NCI-H460 (cell line): Measurements from ENCODE around the gene COL4A3. TPM values are rescaled to one million over a fixed set of nuclear protein-coding genes. Genes with fewer than 3 reads are reported as not detected.

Source experiments
- DNase-seq: peaks from one replicate; pipeline ENCODE4 v3.0.0-alpha.2; 2016; ENCODE audit warnings: low read depth; ENCODE audit errors: extremely low read depth
- polyA plus RNA-seq: library from polyadenylated mRNA; depleted of rRNA; stranded (reverse); fragments of >200 nt; gene quantifications from 2 replicates; pipeline ENCODE4 v1.2.3, GENCODE V29; 2014; cell fraction: nucleus; rRNA removed
- total RNA-seq: library from RNA; depleted of rRNA; stranded (reverse); fragments of >200 nt; shearing (Covaris generic); gene quantifications from 2 replicates; pipeline ENCODE4 v1.2.3, GENCODE V29; 2014; rRNA removed

The COL4A3 gene
- 4.0 and 5.5 TPM in 2 replicates for total RNA-seq
- polyA plus RNA-seq = 10.1 and 14.8 TPM in 2 replicates

DNA sequence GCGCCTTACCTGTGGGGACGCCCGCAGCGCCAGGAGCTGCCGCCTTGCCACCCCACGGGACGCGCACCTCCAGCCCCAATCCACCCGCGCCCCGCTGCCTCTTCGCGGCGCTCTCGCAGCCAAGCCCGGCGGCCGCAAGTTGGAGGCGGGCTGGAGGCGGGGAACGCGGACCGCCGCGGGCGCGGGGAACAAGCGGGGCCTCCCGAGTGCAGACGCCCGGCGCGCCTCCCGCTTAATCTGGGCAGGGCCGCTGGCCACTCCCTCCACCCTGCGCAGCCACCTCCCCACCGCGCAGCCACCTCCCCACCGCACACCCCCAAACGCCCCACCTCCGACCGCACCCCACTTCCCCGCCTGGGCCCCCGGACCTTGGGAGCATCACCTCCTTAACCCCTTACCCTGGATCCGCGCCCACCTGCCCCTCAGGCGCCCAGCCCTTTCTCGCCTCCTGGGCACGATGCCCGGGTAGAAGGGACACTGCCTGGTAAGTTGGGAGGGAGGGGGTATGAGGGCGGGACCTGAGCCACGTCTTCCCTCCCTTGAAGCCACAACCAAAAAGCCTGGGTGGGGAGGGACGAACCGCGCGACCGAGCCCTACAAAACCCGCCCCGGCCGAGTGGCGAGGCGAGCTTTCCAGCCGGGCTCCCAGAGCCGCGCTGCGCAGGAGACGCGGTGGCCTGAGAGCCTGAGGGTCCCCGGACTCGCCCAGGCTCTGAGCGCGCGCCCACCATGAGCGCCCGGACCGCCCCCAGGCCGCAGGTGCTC, at the start of gene COL4A3, which contains the start of gene COL4A4:
Gene COL4A3 (plus strand): TSS at position 627 of the 765 bp plus-strand sequence. CDS start 103 bp downstream, at position 730.
Gene COL4A4 (minus strand): TSS at position 208 of the 765 bp plus-strand sequence. CDS start 16,722 bp downstream, outside the sequence.
- DNase-seq = peak; percentile 52

DNA sequence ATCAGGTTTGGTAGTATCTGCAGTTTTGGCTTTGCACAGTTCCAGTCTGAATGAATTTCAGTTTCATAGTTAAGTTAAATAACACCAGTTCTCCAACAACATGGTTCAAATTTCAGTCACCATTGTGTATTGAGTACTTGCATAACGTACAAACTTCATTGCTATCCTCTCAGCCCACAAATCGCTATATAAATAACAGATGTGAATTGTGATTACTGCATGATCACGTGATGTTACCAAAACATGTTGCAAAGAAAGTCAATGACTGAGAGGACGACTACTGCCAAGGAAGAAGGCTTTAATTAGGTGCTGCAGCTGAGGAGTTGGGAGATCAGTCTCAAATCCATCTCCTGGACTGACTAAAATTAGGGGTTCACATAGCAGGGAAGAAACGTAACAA, 48.7 kb upstream of the COL4A3 start:
- DNase-seq = no peak

- DNase-seq = no peak
Observed at GRCh38 chr2:227117027-227117426, 47.4 kb upstream of the COL4A3 start.

- DNase-seq = no peak
Observed at GRCh38 chr2:227117852-227118251, 46.6 kb upstream of the COL4A3 start.

- no peak for DNase-seq
Observed at GRCh38 chr2:227118353-227118752, 46.1 kb upstream of the COL4A3 start.

DNA sequence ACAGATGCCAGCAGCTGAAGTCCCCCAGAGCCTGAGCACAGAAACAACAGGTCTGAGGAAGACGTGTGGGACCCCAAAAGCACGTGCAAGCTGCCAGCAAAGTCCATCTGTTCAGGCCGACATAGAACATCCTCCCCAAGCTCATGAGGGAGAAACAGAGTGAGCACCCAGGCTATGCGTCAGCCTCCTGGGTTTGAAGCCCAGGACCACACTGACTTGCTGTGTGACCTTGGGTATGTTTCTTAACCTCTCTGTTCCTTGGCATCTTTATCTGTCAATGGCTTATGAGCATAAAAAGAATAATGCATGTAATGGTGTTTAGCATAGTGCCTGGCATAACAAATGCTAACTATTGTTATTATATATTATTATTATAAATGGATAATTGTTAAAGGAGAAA, 40.7 kb upstream of the COL4A3 start:
- no peak for DNase-seq

- DNase-seq = no peak
Observed at GRCh38 chr2:227124811-227125210, 39.6 kb upstream of the COL4A3 start.

DNA sequence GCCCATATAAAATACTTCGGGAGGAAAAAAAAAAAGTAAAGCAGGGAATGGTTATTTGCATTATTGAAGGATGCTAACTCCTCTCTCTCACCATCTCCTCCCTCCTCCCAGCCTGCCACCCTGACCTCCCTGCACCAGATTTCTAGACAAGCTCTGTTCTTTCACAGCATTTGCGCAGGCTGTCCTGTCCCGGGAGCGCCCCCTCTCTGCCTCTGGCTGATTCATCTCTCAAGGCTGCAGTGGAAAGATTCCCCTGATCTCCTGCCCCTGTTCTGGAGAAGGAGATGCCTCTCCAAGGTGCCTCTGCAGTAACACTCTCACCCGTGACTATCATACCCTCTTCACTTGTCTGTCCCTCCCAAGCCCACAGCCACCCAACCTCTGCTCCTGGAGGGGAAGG, 38.9 kb upstream of the COL4A3 start:
- peak; percentile 12 for DNase-seq

DNA sequence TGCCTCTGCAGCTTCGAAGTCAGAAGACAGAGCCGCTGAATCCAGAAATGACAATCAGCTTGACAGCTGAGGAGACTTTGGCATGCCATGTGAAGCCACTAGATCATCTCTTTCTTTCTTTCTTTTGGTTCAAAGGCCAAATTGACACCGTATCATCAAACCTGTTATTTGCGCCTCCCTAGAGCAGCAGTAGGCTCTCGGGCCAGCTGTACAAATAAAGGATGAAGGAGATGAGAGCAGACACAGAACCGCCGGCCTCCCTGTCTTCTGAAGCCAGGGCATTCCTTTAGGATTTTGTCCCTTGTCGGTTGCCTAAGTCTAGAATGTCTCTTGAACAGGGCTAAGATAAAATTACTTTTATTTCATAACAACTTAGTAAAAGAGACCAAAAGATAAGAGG, 37.2 kb upstream of the COL4A3 start:
- DNase-seq = no peak

DNA sequence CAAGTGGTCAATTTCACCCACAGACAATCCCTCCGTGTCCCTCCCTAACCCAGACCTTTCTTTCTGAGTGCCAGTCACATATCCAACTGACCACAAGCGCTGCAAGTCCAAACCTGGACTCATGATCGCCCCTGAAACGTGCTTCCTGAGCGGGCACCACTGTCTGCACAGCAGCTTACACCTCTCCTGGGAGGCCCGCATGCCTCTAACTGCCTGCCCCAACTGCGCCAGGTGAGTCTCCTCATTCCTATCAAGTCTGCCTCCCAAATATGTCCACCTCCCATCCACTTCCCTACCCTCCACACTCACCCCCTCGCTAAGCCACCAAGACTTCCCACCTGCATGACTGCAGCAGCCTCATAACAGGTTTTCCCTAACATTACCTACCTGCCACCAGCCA, 33.8 kb upstream of the COL4A3 start:
- no peak for DNase-seq

GRCh38 chr2:227132986-227133385, 31.4 kb upstream of the COL4A3 start:
- no peak for DNase-seq

GRCh38 chr2:227134591-227134990, 29.8 kb upstream of the COL4A3 start:
- DNase-seq = no peak

DNA sequence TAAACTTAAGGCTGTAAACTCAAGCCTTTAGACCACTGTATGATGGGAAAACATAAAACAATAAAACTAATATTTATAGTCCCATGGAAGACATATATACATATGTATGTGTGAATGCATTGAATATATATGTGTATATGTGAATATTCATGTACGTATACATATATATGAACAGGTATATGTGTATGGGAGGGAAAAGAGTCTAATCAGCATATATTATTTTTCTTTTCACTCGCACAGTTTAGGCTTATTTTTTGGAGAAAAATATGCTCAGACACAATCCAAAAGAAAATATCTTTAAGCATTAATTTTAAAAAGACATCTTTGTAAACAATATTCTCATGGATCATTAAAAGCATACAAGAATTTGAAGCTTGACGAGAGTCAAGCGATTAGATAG, 23.1 kb upstream of the COL4A3 start:
- no peak for DNase-seq

DNA sequence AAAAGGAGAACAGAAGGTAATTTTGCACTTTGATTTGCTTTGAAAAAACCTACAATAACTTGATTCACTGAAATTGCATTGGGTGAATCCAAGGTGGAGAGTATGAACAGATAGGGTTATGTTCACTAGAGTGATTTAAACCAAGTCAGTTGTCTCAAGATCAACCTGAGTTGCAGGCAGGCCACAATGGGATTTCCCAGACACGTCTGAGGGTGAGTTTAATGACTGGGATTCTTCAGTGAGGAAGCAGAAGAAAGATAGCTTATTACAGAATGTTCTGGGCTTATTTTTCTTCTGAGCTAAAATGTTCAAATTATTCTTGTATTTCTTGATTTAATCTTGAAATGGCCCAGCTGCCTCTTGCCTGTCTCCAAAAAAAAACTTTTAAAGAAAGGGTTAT, 20.5 kb upstream of the COL4A3 start:
- no peak for DNase-seq

GRCh38 chr2:227146456-227146855, 18.0 kb upstream of the COL4A3 start:
- no peak for DNase-seq

DNA sequence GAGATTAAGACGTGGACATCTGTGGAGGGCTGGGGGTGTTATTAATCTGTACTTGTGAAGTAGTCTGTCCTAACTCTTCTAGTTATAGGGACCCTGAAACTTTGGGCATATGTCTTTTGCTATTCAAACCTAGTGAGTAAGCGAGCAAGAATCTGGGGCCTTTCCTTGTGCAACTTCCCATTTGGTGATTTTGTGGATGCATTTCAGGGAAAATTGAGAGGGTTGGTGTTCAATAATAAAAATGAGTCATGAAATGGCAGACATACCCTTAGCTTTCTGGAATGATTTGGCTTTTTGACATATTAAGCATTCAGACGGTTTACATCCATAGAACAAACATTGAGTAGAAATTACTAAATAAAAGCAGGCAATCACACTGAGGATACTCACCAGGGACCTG, 17.4 kb upstream of the COL4A3 start:
- no peak for DNase-seq

DNA sequence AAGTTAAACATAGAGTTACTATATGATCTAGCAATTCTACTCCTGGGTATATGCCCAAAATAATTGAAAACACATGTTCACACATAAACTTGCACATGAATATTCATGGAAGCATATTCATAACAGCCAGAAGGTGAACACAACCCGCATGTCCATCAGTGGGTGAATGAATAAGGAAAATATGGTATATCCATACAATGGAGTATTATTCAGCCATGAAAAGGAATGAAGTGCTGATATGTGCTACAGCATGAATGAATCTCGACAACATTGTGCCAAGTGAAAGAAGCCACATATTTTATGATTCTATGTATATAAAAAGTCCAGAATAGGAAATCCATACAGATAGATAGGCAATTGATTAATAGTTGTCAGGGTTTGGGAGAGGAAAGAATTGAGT, 16.3 kb upstream of the COL4A3 start:
- DNase-seq = no peak

- DNase-seq = no peak
Observed at GRCh38 chr2:227150222-227150936, 14.0 kb upstream of the COL4A3 start.

DNA sequence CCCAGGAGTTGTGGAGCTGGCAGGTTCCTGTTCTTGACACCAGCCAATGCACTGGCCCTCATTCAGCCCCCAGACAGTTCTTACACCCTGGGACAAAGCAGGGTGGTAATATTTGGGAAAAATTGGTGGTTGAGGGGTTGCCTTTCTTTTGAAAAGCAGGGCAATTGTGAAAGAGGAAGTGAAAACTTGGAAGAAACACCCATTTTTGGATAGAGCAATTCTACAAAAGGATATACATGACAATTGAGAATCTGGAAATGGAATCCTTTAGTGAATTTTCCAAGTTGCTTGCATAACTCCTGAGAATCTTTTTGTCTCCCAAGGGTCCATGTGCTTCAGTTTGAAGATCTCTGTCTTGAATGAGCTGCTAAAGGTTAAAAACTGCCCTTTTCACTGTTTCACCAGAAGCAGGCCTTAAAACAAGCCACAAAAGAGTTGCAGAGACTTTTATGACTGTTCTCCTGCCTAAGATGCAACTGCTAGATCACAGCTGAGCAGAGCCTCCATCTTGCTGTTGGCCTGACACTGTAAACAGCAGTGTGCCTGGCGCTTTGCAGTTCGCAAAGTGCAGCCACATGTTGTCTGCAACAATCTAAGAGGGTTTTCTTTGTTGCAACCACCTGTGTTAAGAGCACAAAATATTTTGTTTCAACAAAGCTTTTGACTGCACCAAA, 12.2 kb upstream of the COL4A3 start:
- no peak for DNase-seq

DNA sequence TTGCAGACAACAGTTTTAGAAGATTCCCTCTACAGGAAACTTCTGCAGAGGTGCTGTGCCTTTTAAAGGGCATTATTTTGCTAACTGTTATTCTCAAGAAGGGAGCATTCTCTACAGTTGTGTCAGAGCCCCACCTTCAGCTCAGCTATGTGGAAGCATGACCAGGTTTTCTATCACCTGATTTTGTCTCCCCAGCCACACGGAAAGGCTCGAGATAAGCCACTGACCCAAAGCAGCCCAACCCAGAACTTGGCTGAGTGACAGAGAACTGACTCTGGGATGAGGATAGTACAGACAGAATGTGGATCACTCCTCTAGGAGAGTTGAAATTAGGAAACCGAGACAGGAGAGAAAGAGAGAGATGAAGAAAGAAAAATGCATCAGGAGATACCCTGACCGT, 11.1 kb upstream of the COL4A3 start:
- DNase-seq = no peak

DNA sequence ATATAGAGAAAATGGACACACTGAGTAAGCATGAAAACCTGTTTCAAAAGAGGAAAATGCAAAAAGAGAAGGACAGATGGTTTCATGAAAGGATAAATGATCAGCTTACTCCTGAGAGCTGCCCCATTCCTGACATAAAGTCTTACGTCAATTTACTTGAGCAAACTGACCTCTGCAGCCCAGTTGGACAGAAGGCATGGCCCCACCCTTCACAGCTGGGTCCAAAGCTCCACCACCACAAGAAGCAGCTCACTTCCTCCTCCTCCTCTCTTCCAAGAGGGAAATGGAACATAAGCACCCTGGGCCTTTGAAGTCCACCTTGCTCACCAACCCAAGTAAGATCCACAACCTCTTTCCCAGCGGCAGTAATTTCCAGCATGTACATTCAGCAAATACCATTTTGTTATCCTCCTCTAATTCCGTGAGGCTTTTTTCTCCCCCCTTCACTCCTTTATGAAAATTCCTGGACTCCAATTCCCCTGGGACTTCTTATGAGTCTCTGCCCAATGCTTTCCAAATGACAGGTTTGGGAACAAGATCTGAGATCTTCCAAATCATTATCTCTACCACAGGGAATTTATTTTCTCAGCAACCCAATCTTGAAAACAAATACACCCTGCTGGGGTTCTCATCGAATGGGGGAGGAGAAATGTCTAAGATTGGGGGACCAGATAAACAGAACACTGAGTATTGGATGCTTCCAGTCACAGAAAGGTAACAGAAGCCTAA, 10.5 kb upstream of the COL4A3 start:
- peak; percentile 21 for DNase-seq
